Activated naive CD4-positive, alpha-beta T cell treated with Interleukin-2 at 50 U/mL for 16 hours (primary cell): ENCODE results near the gene CFAP54.
A peak's percentile ranks its signal among the peaks of the same experiment; 100 is the strongest.

Experiments
- DNase-seq: peaks from one replicate; pipeline ENCODE4 v3.0.0-alpha.2; 2020

The CFAP54 gene

DNA sequence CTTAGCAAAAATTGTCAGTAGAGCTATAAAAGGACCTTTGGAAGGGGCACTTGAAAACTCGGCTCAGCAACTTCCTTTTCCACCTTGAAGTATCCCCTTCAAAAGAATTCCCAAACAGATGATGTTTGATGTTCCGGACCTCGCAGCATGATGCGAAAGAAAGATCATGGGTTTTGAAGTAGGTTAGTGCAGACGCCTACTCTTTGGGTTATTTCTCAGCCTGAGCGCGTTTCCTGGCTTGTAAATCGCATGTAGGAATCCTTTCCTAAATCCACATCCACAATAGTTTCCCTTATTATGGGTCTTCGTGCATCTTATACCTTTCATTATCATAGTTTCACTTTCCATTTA, 417.1 kb downstream of the CFAP54 start:
- peak; percentile 16 for DNase-seq

DNA sequence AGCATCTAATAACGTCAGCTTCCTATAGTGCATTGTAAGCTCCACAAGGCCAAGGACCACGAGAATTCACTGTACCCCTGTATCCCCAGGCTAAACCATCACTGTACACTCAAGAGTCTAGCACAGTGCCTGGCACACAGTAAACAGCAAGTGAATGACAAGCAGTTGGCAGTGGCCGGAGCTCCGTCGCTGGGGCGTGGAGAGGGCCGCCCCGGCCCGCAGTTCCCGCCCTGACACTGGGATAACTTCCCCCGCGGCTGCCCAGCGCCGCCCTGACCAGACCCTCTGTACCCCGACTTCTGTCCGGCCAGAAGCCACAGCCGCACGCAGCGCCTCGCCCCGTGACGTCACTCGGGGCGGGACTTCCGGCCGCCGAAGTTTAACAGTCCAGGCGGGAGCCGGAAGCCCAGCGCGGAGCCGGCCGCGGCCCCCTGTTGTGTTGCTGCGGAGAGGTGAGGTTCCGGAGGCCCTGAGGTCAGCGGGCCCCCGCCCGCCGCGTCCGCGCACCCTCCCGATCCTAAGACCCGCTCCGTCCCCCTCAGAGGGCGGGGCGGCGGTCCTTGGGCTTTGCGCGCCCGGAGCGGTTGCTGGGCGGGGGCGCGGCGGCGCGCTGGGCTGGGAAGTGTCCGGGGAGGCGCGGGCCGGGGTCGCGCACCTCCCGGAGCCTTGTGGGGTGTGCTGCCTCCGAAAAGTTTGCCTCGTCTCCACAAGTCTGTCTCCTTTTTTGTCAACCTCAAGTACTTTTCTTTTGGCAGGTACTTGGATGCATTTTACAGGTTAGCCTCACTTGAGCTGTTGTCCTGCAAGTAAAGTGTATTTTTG, 417.7 kb downstream of the CFAP54 start, which contains the start of gene NEDD1:
NEDD1 (plus strand) TSS at position 409 of the 822 bp plus-strand sequence. CDS start 2,503 bp downstream, outside the sequence.
- peak; percentile 84 for DNase-seq

- DNase-seq, result peak; percentile 28
Observed at GRCh38 chr12:96907671-96908422, 418.5 kb downstream of the CFAP54 start.

DNA sequence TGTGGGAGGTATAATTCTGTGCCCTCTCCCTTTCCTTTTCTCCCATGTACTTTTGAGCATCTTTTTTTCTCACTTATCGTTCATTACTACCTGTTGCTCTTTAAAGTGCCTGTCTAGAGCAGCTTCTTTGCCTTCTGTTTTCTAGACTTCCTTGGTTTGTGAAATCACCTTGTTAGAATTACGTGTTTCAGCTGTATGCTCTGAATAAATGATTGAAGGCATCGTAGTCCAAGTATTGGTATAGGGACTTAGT, 419.0 kb downstream of the CFAP54 start:
- no peak for DNase-seq

GRCh38 chr12:96912261-96912660, 422.9 kb downstream of the CFAP54 start:
- no peak for DNase-seq

DNA sequence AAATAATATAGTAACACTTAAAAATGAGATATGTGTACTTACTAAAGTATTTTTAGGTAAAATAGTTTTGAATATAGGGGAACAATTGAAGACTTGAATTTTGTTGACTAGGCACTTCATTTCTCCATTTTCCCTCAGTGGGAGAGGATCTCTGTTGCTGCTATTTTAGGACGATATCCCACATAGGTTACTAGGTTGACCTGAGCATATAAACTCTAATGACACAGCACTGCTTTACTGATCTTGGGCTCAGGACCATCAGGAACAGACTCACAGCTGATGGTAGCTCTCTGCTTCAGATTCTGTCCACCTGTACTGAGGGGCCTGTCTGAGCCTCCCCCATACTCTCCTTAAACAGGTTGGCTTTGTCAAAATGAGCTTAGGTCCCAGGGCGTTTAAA, 423.6 kb downstream of the CFAP54 start:
- no peak for DNase-seq

GRCh38 chr12:96919510-96920210, 430.3 kb downstream of the CFAP54 start:
- DNase-seq, result no peak
